C4-2B (cell line): ENCODE measurements around the gene RANBP3.
"Not testable (repeated sequence)": the region's sequence is repeated elsewhere in the genome, so short reads cannot be mapped to it uniquely, and the experiment has no call there.

Source experiments
- H3K27ac ChIP-seq: fragments of 450-650 bp; 2 replicates; pipeline ENCODE4 v1.5.1; 2017
- ZFX ChIP-seq: fragments of 450-650 bp; IDR thresholded peaks from 2 replicates; pipeline ENCODE4 v1.6.1; 2017
- TF ChIP-seq, protein P1 (sequence below): fragments of 450-650 bp; conservative IDR thresholded peaks from 2 replicates; pipeline ENCODE4 v1.5.1; 2017; ENCODE audit warnings: mild to moderate bottlenecking

The RANBP3 gene

DNA sequence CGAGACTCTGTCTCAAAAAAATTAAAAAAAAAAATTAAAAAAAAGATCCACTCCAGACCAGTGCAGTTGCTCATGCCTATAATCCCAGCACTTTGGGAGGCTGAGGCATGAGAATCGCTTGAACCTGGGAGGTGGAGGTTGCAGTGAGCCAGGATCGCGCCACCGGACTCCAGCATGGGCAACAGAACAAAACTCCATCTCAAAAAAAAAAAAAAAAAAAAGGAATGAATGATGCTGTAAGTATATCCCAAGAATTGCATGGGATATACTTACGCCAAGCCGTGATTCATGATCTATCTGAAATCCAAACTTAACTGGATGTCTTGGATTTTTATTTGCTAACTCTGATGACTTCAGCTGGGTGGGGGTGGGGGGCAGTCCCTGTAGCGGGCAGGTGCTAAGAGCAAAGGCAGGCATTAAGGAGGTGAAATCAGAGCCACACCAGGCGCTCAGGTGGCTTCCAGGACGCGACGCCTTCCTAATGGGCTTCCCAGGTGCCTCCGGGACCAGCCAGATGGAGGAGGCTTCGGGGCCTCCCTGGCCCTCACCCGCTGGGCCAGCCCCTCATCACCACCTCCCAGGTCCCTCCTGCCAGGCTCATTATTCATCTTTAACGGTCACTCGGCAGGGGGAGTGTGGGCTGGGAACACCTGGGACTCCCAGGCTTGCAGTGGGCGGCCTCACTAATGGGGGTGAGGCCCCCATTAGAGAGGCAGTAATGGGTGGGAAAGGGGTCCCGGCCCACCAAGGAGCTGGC lies 96.2 kb downstream of the RANBP3 start:
- TF ChIP-seq ZFX: no peak
- TF ChIP-seq, protein P1, sequence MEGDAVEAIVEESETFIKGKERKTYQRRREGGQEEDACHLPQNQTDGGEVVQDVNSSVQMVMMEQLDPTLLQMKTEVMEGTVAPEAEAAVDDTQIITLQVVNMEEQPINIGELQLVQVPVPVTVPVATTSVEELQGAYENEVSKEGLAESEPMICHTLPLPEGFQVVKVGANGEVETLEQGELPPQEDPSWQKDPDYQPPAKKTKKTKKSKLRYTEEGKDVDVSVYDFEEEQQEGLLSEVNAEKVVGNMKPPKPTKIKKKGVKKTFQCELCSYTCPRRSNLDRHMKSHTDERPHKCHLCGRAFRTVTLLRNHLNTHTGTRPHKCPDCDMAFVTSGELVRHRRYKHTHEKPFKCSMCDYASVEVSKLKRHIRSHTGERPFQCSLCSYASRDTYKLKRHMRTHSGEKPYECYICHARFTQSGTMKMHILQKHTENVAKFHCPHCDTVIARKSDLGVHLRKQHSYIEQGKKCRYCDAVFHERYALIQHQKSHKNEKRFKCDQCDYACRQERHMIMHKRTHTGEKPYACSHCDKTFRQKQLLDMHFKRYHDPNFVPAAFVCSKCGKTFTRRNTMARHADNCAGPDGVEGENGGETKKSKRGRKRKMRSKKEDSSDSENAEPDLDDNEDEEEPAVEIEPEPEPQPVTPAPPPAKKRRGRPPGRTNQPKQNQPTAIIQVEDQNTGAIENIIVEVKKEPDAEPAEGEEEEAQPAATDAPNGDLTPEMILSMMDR: no peak
- no peak overlapping the region for H3K27ac ChIP-seq

DNA sequence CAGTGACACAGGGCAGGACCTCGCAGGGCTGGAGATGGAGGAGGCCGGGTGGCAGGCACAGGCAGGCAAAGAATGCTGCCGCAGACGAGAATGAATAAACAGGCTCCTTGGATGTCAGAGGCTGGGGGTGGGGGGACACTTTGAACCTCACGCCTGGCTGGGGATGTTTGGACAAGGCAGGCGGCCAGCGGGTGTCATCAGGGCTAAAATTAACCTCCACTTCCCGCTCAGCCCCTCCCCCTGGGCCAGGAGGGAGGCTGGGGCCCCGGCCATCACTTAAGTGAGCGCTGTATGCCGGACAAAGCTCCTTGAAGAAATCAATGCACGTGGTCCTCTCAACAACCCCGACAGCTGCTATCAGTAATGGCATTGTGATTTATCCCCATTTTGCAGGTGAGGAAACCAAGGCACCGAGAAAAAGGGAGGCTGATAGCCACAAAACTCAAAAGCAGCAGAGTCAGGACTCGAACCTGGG lies 97.3 kb downstream of the RANBP3 start:
- TF ChIP-seq ZFX: no peak
- TF ChIP-seq, protein P1: no peak
- H3K27ac ChIP-seq: no peak overlapping the region

DNA sequence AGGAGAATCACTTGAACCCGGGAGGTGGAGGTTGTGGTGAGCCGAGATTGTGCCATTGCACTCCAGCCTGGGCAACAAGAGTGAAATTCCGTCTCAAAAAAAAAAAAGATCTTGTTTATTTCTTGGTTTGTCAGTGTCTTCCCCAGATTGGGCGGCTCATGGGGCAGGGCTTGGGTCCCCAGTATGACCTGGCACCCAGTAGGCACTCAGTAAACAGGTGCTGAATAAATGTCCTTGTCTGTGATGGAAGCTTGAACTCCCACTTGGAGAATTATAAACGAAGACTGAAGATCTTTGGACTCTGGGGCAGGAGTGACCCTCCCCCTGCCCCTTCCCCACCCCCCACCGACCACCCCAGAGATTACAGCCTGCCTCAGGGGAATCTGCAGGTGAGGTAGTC lies 97.7 kb downstream of the RANBP3 start:
- TF ChIP-seq ZFX: no peak
- TF ChIP-seq, protein P1: no peak
- no peak overlapping the region for H3K27ac ChIP-seq

DNA sequence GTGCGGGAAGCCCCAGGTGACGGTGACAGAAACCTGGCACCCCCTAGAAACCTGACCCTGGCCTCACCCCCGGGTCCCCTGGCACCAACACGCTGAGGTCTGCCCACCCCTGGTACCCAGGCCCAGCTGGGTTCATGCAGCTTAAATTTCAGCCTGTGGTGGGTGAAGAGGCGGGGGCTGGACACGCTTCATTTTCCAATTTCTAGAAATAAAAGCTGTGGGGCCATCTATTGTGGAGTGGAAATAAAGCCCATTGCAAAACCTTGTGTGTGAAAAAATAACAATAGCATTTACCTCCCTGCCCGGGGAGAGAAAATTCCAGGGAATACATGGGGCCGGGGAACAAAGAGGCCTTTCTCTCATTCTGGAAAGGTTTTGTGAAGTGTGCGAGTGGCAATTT lies 100.1 kb downstream of the RANBP3 start:
- no peak overlapping the region for H3K27ac ChIP-seq
- TF ChIP-seq, protein P1: no peak
- no peak for TF ChIP-seq ZFX

DNA sequence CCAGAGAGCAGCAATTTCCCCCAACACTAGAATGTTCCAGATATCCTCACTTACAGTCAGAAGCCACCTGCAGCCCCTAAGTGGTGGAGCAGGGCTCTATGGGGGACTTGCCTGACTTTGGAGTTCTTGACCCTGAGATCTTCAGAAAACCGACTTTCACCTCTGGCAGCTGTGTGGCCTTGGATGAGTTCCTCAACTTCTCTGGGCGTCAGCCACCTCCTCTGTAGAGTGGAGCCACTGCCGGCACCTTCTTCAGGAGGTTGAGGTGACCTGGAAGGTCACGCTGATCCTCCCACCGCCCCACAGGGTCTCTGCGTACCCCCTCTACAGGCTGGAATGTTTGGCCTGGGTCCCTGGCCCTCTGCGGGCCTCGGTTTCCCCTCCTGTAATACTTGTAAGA lies 100.5 kb downstream of the RANBP3 start:
- TF ChIP-seq, protein P1: no peak
- no peak for TF ChIP-seq ZFX

DNA sequence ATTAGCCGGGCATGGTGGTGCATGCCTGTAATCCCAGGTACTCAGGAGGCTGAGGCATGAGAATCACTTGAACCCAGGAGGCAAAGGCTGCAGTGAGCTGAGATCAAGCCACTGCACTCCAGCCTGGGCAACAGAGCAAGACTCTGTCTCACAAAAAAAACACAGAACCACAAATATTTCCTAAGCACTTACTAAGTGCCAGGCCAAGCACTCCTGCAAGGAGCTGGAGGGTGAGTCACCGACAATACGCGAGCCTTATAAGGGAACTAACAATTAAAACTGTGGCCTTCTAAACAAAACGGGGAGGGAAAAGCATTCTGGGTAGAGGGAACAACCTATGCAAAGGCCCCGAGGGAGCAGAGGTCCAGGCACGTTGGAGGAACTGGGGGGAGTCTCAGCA lies 103.4 kb downstream of the RANBP3 start:
- H3K27ac ChIP-seq: not testable (repeated sequence)

More for the DNA sequence above, 100.5 kb downstream of the RANBP3 start:
- no peak overlapping the region for H3K27ac ChIP-seq

DNA sequence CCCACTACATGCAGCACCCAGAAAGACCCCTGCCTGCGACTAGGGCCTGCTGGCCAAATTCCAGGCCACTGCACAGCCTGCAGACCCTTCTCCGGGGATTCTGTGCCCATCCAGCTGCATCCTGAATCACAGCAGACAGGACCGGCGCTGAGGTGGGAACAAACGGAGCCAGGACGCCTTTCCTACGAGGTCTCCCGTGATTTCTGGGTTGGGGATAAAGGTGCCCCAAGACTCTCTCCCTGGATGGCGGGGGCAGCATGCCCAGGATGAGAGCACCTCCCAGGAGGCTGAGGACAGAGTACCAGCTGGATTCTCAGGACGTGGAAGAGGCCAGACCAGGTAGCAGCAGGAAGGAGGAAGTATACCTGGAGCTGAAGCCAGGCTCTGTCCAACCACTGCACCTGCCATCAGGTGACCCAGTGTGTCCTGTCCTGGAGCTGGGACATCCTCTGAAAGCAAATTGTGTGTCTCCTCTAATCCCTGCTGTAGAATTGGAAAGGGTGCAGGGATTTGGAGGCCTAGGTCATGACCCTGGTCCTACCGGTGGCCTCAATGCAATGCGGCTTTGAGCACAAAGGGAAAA lies 104.2 kb downstream of the RANBP3 start:
- TF ChIP-seq, protein P1: no peak
- no peak for TF ChIP-seq ZFX
- H3K27ac ChIP-seq: no peak overlapping the region

DNA sequence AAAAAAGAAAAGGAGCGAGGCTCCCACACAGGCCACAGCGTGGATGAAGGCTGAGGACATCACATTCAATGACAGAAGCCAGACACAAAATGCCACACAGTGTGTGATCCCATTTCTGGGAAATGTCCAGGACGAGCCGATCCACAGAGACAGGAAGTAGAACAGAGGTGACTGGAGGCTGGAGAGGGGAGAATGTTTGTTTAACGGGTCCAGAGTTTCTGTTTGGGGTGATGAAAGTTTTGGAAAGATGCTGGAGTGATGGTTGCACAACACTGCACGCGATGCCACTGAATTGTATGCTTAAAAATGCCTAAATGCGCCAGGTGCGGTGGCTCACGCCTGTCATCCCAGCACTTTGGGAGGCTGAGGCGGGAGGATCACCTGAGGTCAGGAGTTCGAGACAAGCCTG lies 107.0 kb downstream of the RANBP3 start:
- TF ChIP-seq, protein P1: no peak
- TF ChIP-seq ZFX: no peak
- no peak overlapping the region for H3K27ac ChIP-seq
